ENCODE results near the gene SMIM14. TPM values are rescaled to one million over a fixed set of nuclear protein-coding genes. Genes with fewer than 3 reads are reported as not detected.

SMIM14 gene
- total RNA-seq, 3 donors from 2014 or later (not counting 1 experiment from before 2014, with no cell fraction given) = 12.6 to 21.8 (median 15.2) TPM

- no peaks in the 10 kb centered on the region for H3K4me1 ChIP-seq (ENCODE audit: control insufficient read depth, insufficient read depth, low read length)
- ATAC-seq (no peak), DNase-seq (no peak)
- no peaks in the 10 kb centered on the region for H3K27me3 Mint-ChIP-seq (ENCODE audit: low read depth in 2 of 2)
- no peak for TF ChIP-seq CTCF (IDR thresholded peaks at IDR 0.05)
- H3K9me3 Mint-ChIP-seq = no peaks in the 10 kb centered on the region
- no peak overlapping the region for H3K4me3 Mint-ChIP-seq
- no peak overlapping the region for H3K27ac ChIP-seq (ENCODE audit: low read length)
- peaks cover 6% of the 10 kb centered on the region for H3K36me3 ChIP-seq (ENCODE audit: control insufficient read depth, insufficient read depth, low read length)
- no peaks in the 10 kb centered on the region for H3K9me3 ChIP-seq (ENCODE audit: control insufficient read depth, insufficient read depth, low read length)
- WGBS (ENCODE audit: insufficient coverage) = 98% methylated on average over 7 of the region's 9 CpGs
- H3K4me1 Mint-ChIP-seq = no peaks in the 10 kb centered on the region
- H3K27ac Mint-ChIP-seq = no peak overlapping the region
- no peak overlapping the region for H3K4me3 ChIP-seq (ENCODE audit: low read length)
- intact Hi-C loops (cut with micrococcal nuclease) = no loop called here
- H3K36me3 Mint-ChIP-seq = no peaks in the 10 kb centered on the region
- H3K27me3 ChIP-seq (ENCODE audit: control insufficient read depth, insufficient read depth, low read length) = no peaks in the 10 kb centered on the region
These were observed 79.0 kb downstream of the SMIM14 start for GRCh38 chr4:39559626-39560025.

DNA sequence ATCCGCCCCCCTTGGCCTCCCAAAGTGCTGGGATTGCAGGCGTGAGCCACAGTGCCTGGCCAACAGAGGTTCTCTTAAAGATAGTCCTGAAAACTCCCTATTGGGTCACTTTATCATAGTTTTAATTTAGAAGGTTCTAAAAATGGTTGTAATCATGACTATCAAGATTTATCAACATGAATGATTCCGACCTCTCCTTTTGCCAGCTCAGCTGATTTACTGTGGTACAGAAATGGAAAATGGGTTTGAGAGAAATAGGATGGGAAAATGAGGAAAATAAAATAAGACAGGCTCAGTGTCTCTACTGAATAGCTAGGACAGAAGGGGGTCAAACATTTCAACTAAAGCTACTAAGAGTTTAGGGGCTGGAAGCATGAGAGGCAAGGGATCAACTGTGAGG lies 83.2 kb downstream of the SMIM14 start:
- TF ChIP-seq CTCF (IDR thresholded peaks at IDR 0.05) = no peak
- H3K9me3 ChIP-seq (ENCODE audit: control insufficient read depth, insufficient read depth, low read length) = no peaks in the 10 kb centered on the region
- no peaks in the 10 kb centered on the region for H3K9me3 Mint-ChIP-seq
- DNase-seq (no peak), ATAC-seq (no peak)
- H3K36me3 Mint-ChIP-seq = no peaks in the 10 kb centered on the region
- no peak overlapping the region for H3K4me3 ChIP-seq (ENCODE audit: low read length)
- intact Hi-C loops (cut with micrococcal nuclease) = no loop called here
- no peak overlapping the region for H3K4me3 Mint-ChIP-seq
- no peaks in the 10 kb centered on the region for H3K4me1 ChIP-seq (ENCODE audit: control insufficient read depth, insufficient read depth, low read length)
- H3K27me3 Mint-ChIP-seq (ENCODE audit: low read depth in 2 of 2) = no peaks in the 10 kb centered on the region
- no peak overlapping the region for H3K27ac ChIP-seq (ENCODE audit: low read length)
- no peaks in the 10 kb centered on the region for H3K27me3 ChIP-seq (ENCODE audit: control insufficient read depth, insufficient read depth, low read length)
- no peaks in the 10 kb centered on the region for H3K4me1 Mint-ChIP-seq
- WGBS (ENCODE audit: insufficient coverage) = 95% methylated on average over 3 of the region's 3 CpGs
- no peak overlapping the region for H3K27ac Mint-ChIP-seq
- H3K36me3 ChIP-seq (ENCODE audit: control insufficient read depth, insufficient read depth, low read length) = peaks cover 8% of the 10 kb centered on the region

GRCh38 chr4:39548425-39549067 lies 90.1 kb downstream of the SMIM14 start:
- H3K36me3 ChIP-seq (ENCODE audit: control insufficient read depth, insufficient read depth, low read length) = peaks cover 3% of the 10 kb centered on the region
- TF ChIP-seq CTCF (IDR thresholded peaks at IDR 0.05) = no peak
- Mint-ChIP-seq H3K27me3 (ENCODE audit: low read depth in 2 of 2) (no peaks in the 10 kb centered on the region), H3K4me1 (no peaks in the 10 kb centered on the region), H3K27ac (no peak overlapping the region), H3K36me3 (no peaks in the 10 kb centered on the region), H3K4me3 (no peak overlapping the region), H3K9me3 (no peaks in the 10 kb centered on the region)
- no peak overlapping the region for H3K27ac ChIP-seq (ENCODE audit: low read length)
- H3K27me3 ChIP-seq (ENCODE audit: control insufficient read depth, insufficient read depth, low read length) = no peaks in the 10 kb centered on the region
- H3K4me3 ChIP-seq (ENCODE audit: low read length) = no peak overlapping the region
- ATAC-seq (no peak), DNase-seq (no peak)
- no peaks in the 10 kb centered on the region for H3K4me1 ChIP-seq (ENCODE audit: control insufficient read depth, insufficient read depth, low read length)
- intact Hi-C loops (cut with micrococcal nuclease) = no loop called here
- no peaks in the 10 kb centered on the region for H3K9me3 ChIP-seq (ENCODE audit: control insufficient read depth, insufficient read depth, low read length)
- 97% methylated on average over 2 of the region's 3 CpGs for WGBS (ENCODE audit: insufficient coverage)

Measured in natural killer cell (primary cell).